GM12801 (cell line): Measurements from ENCODE around the gene IL17RE.

ENCODE experiments used
- TF ChIP-seq, protein P1 (sequence below): IDR thresholded peaks from one replicate; pipeline ENCODE4 v1.5.1; 2011; ENCODE audit warnings: control low read depth; ENCODE audit not compliant: insufficient read length; ENCODE audit errors: extremely low read depth

Gene IL17RE

DNA sequence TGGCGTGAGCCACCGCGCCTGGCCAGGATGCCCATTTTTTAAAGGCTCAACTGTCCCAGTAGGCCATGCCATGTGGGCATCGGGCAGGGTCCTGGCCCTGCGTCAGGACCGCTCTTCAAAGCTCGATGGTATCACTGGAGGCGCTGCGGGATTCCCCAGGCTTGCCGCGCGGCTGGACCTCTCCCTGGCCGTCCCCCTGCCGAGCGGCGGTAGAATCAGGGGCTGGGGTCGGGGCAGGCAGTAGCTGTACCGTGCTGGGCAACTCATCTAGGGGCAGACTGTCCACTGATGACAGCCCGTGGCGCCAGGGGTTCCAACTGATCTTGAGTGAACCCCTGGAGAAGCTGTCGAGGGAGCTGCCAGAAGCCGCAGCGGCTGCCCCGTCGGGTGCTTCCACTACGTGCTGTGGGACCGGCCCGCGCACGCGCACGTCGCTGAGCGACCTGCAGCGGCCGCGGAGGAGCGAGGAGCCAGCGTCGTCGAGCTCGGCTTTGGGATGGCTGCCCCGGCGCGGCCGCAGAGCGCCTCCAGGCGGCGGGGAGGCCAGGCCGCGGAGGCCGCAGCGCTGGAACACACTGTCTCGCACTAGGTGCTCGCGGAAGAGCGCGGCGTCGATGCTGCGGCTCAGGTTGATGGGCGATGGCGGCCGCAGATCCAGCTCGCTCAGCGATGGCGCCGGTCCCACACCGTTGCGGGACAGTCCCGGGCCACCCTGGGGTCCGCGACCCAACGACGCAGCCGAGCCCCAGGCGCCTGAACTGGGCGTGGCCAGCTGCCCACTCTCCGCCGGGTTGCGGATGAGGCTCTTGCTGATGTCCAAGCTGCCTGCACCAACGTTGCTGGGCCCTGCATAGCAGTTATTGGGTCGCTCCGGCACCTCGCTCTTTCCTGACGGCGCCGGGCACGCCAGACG is 43.7 kb downstream of the IL17RE start:
- TF ChIP-seq, protein P1, sequence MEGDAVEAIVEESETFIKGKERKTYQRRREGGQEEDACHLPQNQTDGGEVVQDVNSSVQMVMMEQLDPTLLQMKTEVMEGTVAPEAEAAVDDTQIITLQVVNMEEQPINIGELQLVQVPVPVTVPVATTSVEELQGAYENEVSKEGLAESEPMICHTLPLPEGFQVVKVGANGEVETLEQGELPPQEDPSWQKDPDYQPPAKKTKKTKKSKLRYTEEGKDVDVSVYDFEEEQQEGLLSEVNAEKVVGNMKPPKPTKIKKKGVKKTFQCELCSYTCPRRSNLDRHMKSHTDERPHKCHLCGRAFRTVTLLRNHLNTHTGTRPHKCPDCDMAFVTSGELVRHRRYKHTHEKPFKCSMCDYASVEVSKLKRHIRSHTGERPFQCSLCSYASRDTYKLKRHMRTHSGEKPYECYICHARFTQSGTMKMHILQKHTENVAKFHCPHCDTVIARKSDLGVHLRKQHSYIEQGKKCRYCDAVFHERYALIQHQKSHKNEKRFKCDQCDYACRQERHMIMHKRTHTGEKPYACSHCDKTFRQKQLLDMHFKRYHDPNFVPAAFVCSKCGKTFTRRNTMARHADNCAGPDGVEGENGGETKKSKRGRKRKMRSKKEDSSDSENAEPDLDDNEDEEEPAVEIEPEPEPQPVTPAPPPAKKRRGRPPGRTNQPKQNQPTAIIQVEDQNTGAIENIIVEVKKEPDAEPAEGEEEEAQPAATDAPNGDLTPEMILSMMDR = no peak

DNA sequence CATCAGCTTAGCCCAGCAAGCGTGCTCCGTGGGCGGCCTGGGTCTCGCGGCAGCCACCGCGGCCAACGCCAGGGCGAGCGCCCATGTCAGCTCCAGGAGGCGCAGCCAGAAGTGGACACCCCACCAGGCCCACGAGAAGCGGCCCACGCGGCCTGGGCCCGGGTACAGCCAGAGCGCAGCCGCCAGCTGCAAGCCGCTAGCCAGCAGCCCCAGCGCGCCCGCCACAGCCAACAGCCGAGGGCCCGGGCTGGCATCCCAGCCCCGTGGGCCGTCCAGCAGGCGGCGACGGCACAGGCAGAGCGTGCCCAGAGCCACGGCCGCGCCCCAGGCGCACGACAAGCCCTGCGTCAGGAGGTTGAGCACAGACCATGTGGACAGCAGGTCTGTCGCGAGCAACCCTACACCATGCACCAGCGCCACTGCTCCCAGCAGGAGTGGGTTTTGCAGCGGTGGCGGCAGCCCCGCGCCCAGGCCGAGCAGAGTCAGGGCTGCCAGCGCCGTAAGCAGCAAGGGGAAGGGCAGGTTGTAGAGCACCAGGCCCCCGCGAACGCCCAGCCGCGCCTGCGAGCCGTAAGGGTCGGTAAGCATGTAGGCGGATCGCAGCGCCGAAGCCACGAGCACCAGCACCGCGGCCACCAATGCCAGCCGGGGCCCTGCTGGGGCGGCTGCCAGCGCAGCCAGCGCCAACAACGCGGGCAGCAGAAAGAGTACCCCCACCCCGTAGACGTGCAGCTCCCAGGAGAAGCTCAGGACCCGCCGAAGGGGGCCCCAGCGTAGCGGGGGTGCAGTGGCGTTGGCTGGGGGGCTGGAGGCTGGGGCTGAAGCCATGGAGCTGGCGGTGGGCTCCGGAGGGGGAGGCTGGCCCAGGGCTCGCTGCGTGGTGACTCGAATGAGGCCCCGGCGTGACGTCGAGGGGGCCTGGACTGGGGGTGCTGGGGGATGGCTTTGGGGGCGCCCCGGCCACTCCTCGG is 44.7 kb downstream of the IL17RE start:
- TF ChIP-seq, protein P1 = no peak

DNA sequence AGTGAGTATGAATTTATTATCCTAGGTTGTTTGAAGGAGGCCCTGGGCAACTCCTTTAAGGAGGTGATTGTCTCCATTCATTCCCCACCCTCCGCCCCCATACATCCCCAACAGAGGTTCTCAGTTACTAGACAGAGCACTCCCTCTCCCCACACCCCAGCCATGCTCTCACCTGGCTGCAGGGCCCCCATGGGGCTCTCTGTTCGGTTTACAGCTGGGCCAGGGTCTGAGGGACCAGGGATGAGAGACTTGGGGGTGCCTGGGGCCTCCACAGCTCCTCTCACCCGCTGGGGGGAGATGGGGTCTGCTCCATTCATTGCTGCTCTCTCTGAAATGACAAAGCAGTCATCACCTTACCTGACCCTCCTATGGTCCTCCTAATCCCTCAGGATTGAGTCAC is 45.9 kb downstream of the IL17RE start:
- TF ChIP-seq, protein P1 = no peak

DNA sequence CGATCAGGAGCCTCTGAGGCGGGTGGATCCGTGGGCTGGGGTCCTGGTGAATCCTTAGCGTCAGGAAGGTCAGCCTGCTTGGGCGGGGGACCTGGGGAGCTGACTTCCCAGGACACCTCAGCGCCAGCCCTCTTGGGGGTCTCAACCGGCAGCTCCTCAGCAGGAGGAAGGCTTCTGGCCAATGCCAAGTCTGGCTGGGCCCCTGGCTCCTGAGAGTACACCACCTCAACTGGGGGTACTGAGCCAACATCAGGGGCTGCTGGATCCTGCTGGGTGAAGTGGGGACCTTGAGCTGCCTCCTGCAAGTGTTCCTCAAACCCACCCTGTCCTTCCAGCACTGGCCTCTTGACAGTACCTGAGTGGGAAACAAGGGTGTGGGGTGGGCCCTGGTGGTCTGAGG is 46.5 kb downstream of the IL17RE start:
- TF ChIP-seq, protein P1 = no peak

DNA sequence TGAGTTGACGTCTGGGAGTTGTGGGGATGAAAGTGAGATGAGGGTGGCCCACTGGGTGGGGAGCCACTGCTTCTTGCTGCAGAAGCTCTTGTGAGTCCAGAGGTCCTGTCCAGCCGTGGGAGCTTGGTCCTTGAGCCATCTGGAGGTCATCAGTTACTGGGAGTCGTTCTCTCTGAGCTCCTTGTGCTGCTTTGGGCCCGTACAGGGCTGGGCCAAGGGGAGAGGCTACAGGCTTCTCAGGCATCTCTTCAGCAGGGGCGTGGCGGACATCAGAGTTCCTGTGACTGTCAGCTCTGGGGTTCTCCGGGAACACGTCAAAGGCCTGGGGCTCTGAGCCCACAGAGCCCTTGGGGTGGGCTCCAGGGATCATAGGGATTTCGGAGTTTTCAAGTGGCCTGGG is 47.0 kb downstream of the IL17RE start:
- TF ChIP-seq, protein P1 = no peak

DNA sequence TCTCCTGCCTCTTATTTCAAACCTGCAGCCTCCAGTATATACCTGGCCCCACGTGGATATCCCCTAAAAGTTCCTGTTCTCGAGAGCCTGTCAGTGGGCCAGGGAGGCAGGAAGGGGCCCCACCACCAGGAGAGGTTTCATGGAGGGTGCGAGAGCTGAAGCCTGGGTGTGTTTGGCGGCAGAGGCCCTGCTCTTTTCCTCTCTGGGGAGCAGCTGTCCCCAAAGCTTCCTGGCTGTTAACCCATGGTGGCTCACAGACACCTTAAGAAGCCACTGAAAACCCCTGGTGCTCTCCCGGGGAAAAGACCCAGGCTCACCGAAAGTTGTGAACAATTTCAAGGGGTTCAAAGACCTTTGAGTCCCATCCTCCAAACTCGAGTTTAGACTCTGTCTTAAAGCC is 48.5 kb downstream of the IL17RE start:
- TF ChIP-seq, protein P1 = no peak

DNA sequence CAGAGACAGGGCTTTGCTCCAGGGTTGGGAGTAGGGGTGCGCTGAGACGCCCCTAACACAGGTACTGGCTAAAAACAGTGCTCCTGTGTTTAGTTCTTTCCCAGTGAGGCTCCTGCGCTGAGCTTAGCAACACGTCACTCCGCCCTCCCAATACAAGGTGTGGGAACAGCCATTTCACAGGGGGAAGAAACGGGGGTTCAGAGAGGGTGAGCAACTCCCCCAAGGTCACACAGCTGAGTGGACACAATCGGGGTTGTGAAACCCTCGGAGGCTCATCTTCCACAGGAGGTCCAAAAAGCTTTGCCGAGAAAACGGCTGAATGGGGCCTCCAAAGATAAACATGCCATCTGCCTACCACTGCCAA is 48.9 kb downstream of the IL17RE start:
- TF ChIP-seq, protein P1 = no peak
